GM06990 (cell line): ENCODE results near the gene KCTD15.

Experiments
- DNase-seq: peaks from one replicate; pipeline ENCODE4 v3.0.0-alpha.2; 2011; ENCODE audit not compliant: insufficient read length; ENCODE audit errors: extremely low read depth
- H3K27me3 ChIP-seq: replicated peaks from 2 replicates; pipeline ENCODE4 v1.6.0; 2011; ENCODE audit warnings: low read length; ENCODE audit not compliant: control insufficient read depth, insufficient read depth
- H3K36me3 ChIP-seq: 2 replicates; pipeline ENCODE4 v1.5.1; 2011; ENCODE audit warnings: low read length; ENCODE audit not compliant: control insufficient read depth, insufficient read depth
- H3K4me3 ChIP-seq: replicated peaks from 2 replicates; pipeline ENCODE4 v1.5.1; 2011; ENCODE audit warnings: low read depth, mild to moderate bottlenecking, control low read depth, low read length
- CTCF ChIP-seq: IDR thresholded peaks from 2 replicates; pipeline ENCODE4 v1.5.1; 2011; ENCODE audit warnings: low read length, control low read depth, mild to moderate bottlenecking, inconsistent platforms; ENCODE audit not compliant: insufficient read depth, poor library complexity, severe bottlenecking

Gene KCTD15

DNA sequence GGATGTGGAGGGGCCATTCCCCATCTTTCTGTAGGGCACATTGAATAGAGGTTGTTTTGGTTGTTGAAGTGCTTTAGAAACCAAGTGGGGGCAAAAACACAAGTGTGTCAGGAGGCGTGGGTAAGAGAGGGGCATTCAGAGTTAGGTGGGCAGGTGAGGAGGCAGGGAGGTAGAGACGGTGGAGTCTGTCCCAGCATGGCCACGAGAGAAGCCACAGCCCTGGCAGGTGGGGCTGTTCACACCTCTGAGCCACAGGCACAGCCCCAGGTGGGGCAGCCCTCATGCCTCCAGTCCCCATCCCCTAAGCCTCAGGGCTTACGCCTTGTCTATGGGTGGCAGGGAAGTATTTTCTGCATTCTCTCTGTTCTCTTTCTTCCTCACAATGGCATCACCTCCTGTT is 43.7 kb downstream of the KCTD15 start:
- TF ChIP-seq CTCF: no peak
- H3K27me3 ChIP-seq: no peaks in the 10 kb centered on the region; the same call in 1 of the 2 replicates

GRCh38 chr19:33840783-33841182 is 44.1 kb downstream of the KCTD15 start:
- no peak for TF ChIP-seq CTCF
- Histone ChIP-seq H3K36me3 (no peaks in the 10 kb centered on the region), H3K4me3 (no peak overlapping the region), H3K27me3 (no peaks in the 10 kb centered on the region; the same call in 1 of the 2 replicates)
- no peak for DNase-seq

More for the DNA sequence above, 43.7 kb downstream of the KCTD15 start:
- no peak for DNase-seq
- no peaks in the 10 kb centered on the region for H3K36me3 ChIP-seq
- H3K4me3 ChIP-seq: no peak overlapping the region

DNA sequence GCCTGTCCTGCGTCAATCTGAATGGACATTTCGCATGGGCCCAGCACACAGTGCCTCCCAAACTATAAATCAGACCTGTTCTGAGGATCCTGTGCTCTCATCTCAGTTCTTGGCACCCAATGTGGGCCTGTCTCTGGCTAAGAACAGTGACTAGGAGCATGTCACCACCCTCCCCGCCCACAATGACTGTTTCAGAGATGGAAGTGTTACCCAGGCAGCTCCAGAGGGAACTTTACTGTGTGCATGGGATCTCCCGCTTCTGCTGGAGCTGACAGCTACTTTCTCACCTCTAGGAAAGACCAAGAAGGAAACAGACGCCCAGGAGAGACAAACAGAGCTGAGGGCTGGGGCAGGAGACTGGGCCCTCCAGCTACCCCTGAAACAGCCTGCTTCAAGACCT is 45.0 kb downstream of the KCTD15 start:
- no peak for DNase-seq
- TF ChIP-seq CTCF: no peak
- no peaks in the 10 kb centered on the region; the same call in 1 of the 2 replicates for H3K27me3 ChIP-seq
- H3K36me3 ChIP-seq: no peaks in the 10 kb centered on the region
- no peak overlapping the region for H3K4me3 ChIP-seq

- Histone ChIP-seq H3K36me3 (no peaks in the 10 kb centered on the region), H3K4me3 (no peak overlapping the region), H3K27me3 (no peaks in the 10 kb centered on the region; the same call in 1 of the 2 replicates)
- TF ChIP-seq CTCF: no peak
- no peak for DNase-seq
Observed at GRCh38 chr19:33844478-33844877, 47.8 kb downstream of the KCTD15 start.

DNA sequence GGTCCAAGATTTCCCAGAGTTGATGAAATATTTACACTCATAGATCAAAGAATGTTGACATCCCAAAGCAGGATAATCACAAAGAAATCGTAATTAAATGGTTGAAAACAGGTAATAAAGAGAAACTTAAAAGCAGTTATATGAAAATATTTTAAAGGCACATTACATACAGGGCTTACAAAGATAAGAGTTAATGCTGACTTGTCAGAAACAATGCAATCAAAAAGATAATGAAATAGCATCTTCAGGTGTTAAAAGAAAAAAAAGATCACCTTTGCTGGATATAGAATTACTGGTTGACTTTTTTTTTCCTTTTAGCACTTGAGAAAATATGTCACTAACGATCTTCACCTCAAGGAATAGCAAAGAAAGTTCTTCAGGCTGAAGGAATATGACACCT is 48.8 kb downstream of the KCTD15 start:
- no peak for TF ChIP-seq CTCF
- no peak for DNase-seq
- Histone ChIP-seq H3K36me3 (no peaks in the 10 kb centered on the region), H3K4me3 (no peak overlapping the region), H3K27me3 (no peaks in the 10 kb centered on the region)

GRCh38 chr19:33849551-33850147 is 53.0 kb downstream of the KCTD15 start:
- H3K36me3 ChIP-seq: no peaks in the 10 kb centered on the region
- H3K27me3 ChIP-seq: no peaks in the 10 kb centered on the region
- TF ChIP-seq CTCF: no peak
- no peak overlapping the region for H3K4me3 ChIP-seq
- no peak for DNase-seq
